ENCODE results near the gene ATF6B.
"Not testable (repeated sequence)": the region's sequence is repeated elsewhere in the genome, so short reads cannot be mapped to it uniquely, and the experiment has no call there.

Gene ATF6B

GRCh38 chr6:32079566-32080290, 48.3 kb downstream of the ATF6B start:
- DNase-seq, result no peak

GRCh38 chr6:32076321-32076809, 51.7 kb downstream of the ATF6B start:
- DNase-seq, result no peak

GRCh38 chr6:32075781-32076180, 52.3 kb downstream of the ATF6B start:
- no peak for DNase-seq

GRCh38 chr6:32074996-32075532, 53.0 kb downstream of the ATF6B start:
- no peak for DNase-seq

- no peak for DNase-seq
Measured at GRCh38 chr6:32073613-32074012, 54.4 kb downstream of the ATF6B start.

GRCh38 chr6:32073101-32073500, 54.9 kb downstream of the ATF6B start:
- no peak for DNase-seq

GRCh38 chr6:32070814-32071543, 57.1 kb downstream of the ATF6B start:
- DNase-seq, result no peak

GRCh38 chr6:32069878-32070515, 58.0 kb downstream of the ATF6B start:
- no peak for DNase-seq

GRCh38 chr6:32069460-32069859, 58.6 kb downstream of the ATF6B start:
- no peak for DNase-seq

GRCh38 chr6:32068867-32069266, 59.2 kb downstream of the ATF6B start:
- no peak for DNase-seq

- DNase-seq, result not testable (repeated sequence)
Measured at GRCh38 chr6:32068315-32068714, 59.7 kb downstream of the ATF6B start.

GRCh38 chr6:32067521-32067920, 60.5 kb downstream of the ATF6B start:
- not testable (repeated sequence) for DNase-seq

All from SW 1271 (cell line).